NCI-H524 (cell line): ENCODE data around the gene NHS.

ENCODE experiments used
- DNase-seq, 2 experiments: peaks; one replicate each; lab custom pipeline; 2025; lab: John Stamatoyannopoulos, UW

Gene NHS

DNA sequence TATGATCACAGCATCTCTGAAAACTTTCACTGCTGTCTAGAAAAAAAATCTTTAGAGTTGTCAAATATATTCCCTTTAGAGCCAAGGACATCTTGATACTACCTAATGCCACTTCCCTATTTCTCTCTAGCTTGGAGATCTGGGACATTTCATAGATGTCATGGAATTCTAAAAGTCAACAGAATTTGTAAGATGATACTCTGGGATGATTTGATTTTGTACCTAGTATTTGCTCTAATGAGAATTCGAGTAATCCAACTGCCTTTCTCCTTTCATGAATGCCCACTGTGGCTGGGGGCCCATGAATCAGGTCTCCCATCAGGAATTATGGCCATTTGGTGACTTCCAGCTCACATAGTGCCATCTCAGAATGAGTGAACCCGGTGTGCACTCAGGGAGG, 73.2 kb downstream of the NHS start:
- no peak for DNase-seq

DNA sequence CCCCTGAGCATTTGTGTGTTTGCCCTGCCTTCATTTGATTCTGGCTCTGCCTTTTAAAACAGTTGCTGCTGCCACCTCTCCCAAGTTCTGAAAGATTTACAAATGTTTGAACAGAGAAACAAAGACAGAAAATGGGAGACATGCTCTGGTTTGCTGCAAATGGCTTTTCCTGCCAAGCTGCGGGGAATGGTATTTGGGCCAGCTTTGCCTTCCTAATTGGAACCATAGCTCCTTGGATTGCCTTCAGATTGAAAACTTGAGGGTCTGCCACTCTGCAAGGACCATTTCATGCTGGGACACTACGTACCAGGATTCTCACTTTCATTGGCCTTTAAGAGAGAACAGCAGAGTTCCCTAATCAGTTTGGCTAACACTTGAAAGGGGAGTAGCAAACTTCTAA, 74.9 kb downstream of the NHS start:
- DNase-seq = no peak

DNA sequence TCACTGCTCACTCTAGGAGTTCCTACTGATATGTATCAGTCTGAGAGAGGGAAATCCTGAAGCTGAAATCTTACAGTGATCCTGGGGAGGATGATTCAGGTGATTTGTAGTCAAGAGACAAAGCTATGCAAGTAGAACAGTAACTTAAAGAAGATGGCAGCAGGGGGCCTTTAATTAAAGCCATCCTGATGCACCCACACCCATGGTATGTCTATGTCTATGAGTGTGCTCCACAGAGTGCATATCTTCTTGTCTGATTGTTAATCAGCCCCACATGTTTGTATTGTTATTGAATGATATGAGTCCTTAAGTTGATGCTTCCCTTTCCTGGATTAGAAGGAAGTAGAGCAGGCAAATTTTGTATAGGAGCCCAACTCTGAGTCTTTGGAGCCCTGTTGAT, 78.8 kb downstream of the NHS start:
- no peak for DNase-seq

DNA sequence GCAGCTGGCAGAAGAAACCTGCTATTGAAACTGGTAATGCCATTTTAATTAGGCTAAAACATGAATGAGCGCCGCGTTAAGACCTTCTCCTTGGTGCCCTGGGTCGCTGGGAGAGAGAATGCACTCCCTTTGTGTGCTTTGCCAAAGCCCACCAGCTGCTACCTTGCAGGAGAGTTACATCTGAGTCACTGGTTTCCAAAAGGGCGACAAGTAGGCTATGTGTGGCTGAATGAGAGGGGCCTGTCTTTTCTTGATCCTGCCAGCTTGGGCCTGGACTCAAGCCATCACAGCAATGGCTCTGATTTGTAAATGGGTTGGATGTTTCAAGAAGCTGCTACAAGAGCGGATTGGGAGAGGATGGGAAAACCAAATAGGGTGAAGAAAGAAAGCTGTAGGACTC, 81.5 kb downstream of the NHS start:
- no peak for DNase-seq

DNA sequence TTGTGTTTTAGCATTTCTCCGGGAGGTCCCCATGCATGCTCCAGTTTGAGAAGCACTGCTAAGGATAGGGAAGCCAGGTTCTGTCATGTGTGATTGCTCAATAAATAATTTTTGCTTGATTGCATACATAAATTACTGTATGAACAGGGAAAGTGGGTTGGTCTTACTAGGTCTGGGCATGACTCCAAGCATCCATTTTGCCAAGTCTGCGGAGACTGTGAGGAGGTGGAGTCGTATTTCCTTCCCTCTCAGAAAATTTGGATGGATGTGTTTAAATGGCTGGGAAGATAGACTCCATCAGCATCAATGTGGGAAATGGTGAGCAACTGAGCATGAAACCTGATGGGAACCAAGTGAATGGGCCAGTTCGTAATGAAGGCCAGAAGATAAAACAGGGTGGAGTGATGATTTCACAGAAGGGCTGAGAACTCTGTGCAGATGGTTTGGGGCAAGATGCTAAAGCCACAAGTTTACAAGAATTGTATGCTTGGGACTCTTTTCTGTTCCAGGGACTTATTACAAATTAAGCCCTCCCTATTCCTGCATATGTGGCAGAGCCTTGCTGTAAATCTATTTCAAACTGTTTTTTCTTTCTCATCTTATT, 84.1 kb downstream of the NHS start:
- DNase-seq = no peak

DNA sequence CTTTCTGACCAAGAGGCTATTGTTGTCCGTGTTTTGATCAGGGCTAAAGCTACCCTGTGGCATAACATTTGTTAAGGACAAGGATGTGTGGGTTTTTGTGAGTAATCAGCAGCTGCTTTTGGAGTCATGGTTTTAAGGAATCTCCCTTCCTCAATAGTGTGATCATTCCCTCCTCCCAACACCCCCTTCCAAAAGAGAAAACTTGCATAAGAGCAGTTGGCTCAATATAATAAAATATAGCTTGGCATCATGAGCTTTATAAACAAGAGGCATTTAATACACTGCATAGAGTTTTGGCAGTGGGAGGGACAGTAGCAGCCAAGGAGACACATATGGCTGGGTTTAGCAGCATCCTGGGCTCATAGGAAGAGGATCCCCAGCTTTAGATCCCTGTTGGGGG, 84.7 kb downstream of the NHS start:
- DNase-seq = no peak

DNA sequence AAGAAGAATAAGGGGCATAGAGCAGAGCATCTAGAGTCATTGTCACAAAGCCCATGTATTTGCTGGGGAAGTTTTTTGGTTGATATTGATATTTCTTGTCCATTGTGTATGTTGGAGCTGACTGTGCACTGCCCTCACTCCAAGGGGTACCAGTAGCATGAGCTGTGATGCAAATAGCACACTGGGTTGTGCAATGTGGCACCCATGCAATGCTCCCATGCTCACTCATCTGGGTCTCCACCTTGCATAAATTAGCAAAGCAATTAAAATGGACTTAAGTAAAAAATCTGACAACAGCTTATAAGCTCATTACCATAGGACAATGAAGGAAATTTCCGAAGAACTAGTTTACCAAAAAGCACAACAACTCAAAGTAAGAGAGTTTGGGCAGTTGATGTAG, 87.9 kb downstream of the NHS start:
- DNase-seq = no peak

DNA sequence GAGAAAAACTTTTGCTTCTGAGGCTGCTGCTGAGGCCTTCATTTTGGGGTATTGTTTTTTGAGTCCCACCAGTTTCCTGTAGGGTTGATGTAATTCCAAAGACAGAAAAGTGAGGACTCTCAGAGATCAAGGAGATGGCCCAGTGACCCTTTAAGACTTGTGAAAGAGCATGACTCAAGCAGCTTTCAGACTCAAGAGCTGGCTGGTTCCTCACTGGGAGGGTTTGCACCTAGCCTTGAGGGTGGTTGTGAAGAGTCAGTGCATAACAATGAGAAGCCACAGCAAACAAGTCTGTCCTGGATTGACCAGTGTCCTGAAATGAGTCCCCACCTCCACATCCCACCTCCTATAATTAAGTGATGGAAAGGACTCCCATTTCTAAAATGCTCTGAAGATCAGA, 89.2 kb downstream of the NHS start:
- DNase-seq = no peak

DNA sequence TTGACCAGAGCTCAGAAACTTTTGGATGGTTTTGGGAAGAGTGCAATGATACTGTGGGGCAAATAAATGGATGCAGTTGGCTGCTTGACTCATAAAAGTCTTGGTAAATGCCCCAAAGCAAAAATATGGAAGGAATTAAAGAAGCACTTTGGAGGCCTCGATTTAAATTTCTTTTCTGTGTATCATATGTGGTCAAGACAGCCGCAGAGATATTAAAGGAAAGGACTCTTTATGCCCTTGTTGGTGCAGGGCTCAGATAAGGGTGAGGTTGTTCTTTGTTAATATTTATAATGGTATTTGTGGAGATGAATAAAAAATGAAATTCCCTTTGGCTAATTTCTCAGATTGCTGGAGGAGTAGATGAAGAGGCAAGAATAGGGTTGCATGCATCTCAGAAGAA, 90.2 kb downstream of the NHS start:
- no peak for DNase-seq

DNA sequence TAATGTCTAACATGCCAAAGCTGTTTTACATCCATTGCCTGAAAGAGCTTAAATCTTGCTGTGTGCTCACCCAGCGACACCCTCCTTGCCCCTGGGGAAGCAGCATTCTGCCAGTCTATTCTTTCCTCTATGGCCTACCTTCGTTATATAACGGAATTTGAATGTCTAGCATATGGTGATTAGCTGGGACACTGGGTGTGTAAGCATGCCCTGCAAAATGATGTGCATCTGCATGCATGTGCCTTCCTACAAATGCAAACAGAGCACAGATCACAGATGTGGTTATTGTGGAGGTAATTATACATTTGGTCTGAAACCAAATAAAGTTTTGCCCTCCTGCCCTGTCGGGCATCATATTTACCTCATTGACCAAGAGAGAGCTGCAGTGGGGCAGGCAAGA, 90.8 kb downstream of the NHS start:
- DNase-seq = no peak

DNA sequence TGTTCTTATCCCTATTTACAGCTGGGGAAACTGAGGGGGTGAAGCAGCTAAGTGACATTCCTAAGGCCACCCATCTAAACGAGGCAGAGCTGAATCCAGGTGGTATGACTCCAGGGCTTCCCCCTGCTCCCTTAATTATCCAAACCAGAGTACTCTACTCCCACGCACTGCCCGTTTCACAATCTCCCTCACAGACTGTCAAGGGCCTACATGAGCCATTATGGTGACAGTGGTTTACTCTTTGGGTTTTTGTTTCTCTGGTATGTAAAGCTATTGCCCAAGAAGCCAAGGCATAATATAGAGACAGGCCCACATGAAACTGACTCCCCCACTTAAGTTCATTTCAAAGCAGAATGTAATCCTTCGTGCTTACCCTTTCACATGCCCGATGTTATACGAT, 95.1 kb downstream of the NHS start:
- DNase-seq = no peak

DNA sequence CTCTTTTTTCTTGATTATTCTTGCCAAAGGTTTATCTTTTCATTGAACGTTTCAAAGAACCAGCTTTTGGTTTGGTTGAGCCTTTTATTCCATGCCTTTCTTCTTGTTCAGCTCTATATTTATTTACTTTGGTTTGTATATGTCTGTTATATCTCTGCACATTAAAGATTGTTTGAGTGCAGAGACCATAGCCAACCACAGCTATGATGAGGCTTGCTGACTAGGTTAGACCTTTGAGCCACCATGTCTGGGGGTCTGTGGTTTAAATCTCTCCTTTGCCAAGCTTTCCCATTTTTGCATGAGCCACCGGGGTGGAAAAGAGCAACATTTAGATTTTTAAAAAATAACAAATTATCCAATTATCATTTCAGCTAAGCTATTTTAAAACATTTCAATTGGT, 96.1 kb downstream of the NHS start:
- no peak for DNase-seq

DNA sequence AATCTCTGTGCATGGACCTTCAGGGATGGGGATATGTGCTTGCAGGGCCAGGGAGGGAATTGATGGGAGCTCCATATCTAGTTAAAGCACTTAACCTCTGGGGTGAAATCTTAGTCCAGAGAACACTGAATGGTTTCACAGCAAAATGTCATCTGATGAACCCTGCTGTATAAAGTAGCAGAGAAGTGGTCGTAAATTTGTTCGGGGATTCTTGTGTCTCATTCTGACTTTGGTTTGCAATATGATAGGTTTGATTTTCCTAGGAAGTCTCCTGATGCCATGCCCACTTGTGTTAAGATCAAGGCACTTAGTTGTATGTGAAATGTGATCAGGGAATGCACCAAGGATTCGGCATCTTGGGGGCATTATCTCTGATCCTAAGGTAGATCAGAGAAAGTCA, 96.9 kb downstream of the NHS start:
- DNase-seq = no peak

DNA sequence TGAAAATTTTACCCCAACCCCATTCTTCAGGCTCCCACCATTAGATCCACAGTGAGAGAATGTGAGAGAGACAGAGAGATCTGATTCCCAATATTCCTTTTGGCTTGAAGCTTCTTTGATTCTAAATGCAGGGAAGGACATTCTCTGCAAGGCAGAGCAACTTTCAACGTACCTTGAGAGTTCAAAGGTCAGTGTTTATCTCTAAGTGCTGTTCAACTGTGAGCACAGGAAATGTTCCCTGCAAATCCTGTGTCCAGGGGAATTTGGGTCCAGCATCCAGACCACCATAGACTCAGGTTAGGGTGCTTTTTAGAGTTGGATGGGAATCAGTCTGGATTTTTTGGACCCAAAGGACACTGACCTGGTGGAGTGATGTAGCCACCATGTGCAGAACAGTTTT, 97.4 kb downstream of the NHS start:
- no peak for DNase-seq

DNA sequence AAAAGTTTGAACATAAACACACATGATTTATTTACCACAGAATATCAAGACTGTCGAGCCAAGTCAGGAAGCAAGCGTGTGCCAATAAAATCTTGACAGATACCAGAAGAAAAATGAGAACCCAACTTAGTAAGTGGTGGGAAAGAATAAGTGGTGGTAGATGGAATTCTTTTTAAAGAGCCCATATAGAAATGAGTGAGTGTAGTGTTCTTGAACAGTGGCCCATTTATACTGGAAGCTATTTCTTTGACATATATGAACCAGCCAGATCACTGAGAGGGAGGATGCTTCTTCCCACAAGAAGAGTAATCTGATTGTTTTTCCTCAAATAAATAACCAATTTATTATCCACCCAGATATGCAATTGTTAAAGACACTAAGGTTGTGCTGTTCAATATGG, 98.0 kb downstream of the NHS start:
- no peak for DNase-seq

DNA sequence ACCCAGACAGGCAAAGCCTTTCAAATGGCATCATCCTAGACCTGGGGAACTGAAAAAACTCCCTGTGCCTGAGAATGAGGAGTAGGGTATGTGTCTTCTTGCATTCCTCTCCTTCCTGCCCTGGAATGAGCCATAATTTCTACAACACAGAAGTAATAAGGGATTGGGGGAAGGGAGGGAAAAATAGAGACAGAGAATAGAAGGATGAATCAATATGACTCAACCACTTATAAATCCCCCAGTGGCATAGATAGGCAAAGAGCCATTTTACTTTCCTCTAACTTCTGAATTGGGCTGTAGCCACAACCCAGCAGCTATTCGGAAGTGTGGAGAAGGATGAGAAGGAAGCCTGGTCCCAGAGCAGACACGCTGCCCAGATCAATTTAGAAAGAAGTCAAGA, 99.9 kb downstream of the NHS start:
- DNase-seq = no peak

DNA sequence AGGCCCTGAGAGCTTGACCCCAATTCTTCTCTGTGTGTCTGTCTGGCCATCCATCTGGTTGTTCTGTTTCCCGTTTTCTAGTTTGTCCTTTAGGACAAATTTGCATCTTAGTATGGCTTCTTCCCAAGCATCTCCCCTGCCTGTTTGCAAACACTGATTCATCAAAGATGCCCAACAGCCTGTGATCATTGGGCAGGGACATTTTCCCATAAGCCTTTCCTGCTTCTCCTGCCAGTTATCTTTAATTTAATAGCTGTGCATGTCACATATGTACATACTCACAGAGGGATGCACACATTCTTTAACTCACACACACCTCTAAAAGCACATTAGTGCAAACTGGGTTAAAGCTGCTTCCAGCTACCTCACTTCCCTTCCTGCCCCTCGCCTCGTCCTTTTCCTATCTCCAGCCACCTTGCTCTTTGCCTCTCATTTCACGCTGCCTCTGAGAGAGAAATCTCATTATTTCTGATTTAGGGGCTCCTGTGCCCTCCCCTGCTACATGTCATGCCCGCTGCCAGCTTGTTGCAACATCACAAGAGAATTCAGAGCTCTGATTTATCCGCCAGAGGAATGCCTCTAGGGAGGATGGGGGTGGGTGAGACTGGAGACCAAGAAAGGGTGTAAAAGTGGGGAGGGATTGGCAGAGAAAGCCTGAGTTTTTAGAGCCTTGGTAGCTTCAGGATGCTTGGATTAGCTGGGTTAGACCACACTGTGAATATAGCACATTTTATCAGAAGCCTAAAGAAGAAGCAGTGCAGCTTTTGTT, 100.6 kb downstream of the NHS start:
- DNase-seq = no peak

DNA sequence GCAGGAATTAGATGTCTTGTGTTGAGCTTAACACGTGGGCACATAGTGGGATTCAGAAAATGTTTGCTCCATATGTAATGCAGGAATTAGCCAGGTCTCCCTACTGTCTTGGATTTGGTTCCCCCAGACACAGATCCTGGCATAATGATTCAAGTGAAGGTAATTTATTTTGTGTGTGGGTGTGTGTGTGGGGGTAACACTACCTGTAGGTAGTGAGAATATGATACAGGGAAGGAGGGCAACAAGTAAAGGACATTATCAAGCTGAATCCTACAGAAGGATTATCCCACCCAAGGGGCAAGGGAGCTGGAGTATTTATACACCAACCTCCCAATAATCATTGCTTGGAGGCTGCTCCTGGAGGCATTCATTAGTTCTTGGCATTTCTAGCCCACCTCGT, 101.4 kb downstream of the NHS start:
- no peak for DNase-seq

DNA sequence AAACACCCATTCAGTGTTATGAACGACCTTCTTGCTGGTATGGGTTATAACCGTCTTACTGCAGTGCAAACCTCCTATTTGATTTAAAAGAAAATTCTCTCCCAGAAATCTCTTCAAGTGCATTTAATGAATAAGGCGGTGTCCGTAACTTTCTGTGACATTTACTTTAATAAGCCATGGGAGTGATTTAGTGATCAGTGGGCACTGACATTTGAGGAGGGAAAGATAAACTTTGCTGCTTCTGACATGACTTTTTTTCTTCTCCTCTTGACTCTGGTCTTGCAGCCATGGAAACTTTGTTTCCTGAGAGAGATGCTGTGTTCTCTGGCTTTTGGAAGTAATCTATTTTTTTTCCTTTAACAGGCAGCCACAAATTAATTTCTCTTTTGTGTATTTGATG, 106.1 kb downstream of the NHS start:
- DNase-seq = no peak

DNA sequence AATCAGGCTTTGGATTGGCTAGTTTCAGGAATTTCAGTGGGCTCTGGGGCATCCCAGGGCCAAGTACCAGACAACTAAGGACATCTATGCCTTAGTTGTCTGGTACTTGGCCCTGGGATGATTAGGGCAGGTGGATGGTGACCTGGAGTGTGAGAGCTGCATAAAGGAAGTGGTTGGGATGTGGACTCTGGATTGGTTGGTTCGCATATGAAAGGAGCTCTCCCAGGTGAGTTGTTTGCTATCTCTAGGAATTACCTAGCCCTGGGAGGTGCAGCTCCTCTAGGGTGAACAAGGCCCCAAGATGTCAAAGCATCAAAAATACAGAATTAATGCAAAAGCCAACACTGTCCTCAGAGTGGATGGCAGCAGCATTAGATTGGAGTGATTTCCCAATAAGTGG, 109.6 kb downstream of the NHS start:
- no peak for DNase-seq

DNA sequence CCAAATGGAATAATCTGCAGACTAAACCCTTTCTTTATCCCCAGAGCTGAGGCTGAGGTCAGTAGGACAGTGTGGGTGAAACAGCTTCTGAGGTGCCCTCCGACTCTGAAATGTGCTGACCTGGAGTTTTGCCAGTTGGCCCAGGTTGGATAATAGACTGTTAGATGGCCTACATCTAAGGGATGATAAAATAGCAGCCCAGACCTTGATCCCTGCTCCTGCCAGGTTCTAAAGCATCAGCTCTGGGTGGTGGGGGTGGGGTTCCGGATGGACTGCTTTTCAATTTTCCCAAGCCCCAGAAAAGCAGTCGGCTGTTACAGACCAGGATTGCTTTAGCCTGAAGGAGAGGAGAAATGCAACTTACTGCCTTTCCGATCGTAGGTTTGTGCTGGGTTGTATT, 110.4 kb downstream of the NHS start:
- DNase-seq = no peak

DNA sequence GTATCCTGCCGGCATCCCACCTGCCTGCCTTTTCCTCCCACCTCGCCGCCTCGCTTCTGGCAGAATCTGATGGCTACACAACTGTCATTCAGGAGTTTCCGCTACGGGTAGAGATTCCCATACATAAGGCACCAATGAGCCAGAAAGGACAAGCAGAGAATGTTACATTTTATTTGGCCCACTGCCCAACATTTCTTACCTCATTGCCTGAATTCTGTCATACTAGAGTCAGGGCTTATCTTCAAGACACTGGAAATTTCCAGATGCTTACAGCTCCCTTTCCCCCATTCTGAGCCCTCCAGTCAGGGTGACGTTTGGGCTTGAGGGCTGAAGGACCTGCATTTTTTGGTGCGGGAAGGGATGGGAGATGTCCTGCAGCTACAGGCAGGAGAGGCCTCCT, 113.0 kb downstream of the NHS start:
- DNase-seq = no peak

DNA sequence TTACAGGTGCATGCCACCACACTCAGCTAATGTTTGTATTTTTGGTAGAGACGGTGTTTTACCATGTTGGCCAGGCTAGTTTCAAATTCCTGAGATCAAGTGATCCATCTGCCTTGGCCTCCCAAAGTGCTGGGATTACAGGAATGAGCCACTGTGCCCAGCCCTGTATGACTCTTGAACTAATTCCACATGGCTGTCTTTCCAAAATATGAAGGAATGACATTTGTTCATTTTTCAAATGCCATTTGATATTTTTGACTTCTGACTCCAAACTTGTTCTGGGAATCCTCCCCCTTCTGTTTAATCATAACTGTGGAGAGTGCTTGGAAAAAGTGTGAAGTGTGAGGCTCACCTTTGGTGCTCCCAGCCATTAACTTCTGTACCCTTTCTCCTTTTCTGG, 119.2 kb downstream of the NHS start:
- DNase-seq = no peak

DNA sequence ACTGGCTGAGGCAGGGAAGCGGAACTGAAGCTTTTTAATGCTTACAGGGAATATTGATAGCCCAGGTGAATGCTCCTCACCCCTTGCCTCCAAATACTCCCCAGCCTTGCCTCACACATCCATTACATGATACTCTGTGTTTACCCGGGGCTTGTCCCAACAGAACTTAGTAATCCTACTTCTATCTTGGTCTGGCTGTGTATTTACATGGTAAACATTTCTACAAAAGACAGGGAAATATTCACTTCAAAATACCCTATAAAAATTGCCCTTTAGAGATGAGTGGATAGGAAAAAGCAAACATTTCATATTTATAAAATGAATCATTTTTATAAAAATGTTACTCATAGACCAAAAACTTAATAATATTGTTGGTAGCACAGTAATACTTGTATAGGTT, 120.1 kb downstream of the NHS start:
- DNase-seq = no peak
